A673 (cell line): ENCODE data around the gene CTSO.

Experiments
- CTCF ChIP-seq: fragments of 300-800, 200-600 bp; sonication (generic); conservative IDR thresholded peaks from 2 replicates; pipeline ENCODE4 v1.5.1; 2017; ENCODE audit warnings: low read depth, mild to moderate bottlenecking, antibody characterized with exemption, low read length, moderate library complexity, mixed read lengths
- EZH2 ChIP-seq: fragments of 200-600 bp; sonication (generic); IDR thresholded peaks from 2 replicates; pipeline ENCODE4 v1.6.1; 2017; ENCODE audit warnings: borderline replicate concordance, low read depth, mild to moderate bottlenecking, mixed read lengths, antibody characterized with exemption, low read length; ENCODE audit not compliant: poor library complexity, severe bottlenecking

- TF ChIP-seq CTCF (no peak), EZH2 (no peak)
Measured at GRCh38 chr4:155975511-155975910, 21.8 kb upstream of the CTSO start.
